GM18861 (cell line): Measurements from ENCODE around the gene IGDCC3.
"Not testable (repeated sequence)": the region's sequence is repeated elsewhere in the genome, so short reads cannot be mapped to it uniquely, and the experiment has no call there.

Experiments
- ATAC-seq: cut with Tn5 transposase; IDR thresholded peaks from one replicate; pipeline ENCODE4 v1.9.1; 2021; ENCODE audit not compliant: unreplicated experiment

Gene IGDCC3

GRCh38 chr15:65406424-65407000, 28.7 kb upstream of the IGDCC3 start:
- no peak for ATAC-seq

GRCh38 chr15:65405791-65406423, 28.1 kb upstream of the IGDCC3 start:
- ATAC-seq: no peak

GRCh38 chr15:65404186-65404872, 26.5 kb upstream of the IGDCC3 start:
- no peak for ATAC-seq

GRCh38 chr15:65402961-65403360, 25.2 kb upstream of the IGDCC3 start:
- no peak for ATAC-seq

GRCh38 chr15:65401611-65402240, 23.9 kb upstream of the IGDCC3 start:
- no peak for ATAC-seq

- no peak for ATAC-seq
These were observed 23.2 kb upstream of the IGDCC3 start for GRCh38 chr15:65400760-65401610.

GRCh38 chr15:65399997-65400396, 22.2 kb upstream of the IGDCC3 start:
- ATAC-seq: no peak

GRCh38 chr15:65399001-65399706, 21.4 kb upstream of the IGDCC3 start:
- no peak for ATAC-seq

- ATAC-seq: not testable (repeated sequence)
These were observed 20.7 kb upstream of the IGDCC3 start for GRCh38 chr15:65398486-65398885.

- ATAC-seq: no peak
These were observed 19.1 kb upstream of the IGDCC3 start for GRCh38 chr15:65396965-65397317.

GRCh38 chr15:65396283-65396964, 18.6 kb upstream of the IGDCC3 start:
- ATAC-seq: no peak

GRCh38 chr15:65395567-65396202, 17.9 kb upstream of the IGDCC3 start:
- no peak for ATAC-seq

- ATAC-seq: no peak
These were observed 17.1 kb upstream of the IGDCC3 start for GRCh38 chr15:65394936-65395335.

GRCh38 chr15:65394280-65394789, 16.5 kb upstream of the IGDCC3 start:
- no peak for ATAC-seq

GRCh38 chr15:65393557-65393956, 15.8 kb upstream of the IGDCC3 start:
- no peak for ATAC-seq

- no peak for ATAC-seq
These were observed 15.3 kb upstream of the IGDCC3 start for GRCh38 chr15:65393091-65393490.

GRCh38 chr15:65392368-65392767, 14.6 kb upstream of the IGDCC3 start:
- ATAC-seq: no peak

GRCh38 chr15:65391732-65392131, 13.9 kb upstream of the IGDCC3 start:
- no peak for ATAC-seq

- no peak for ATAC-seq
These were observed 12.6 kb upstream of the IGDCC3 start for GRCh38 chr15:65390447-65390846.
